HG03520 (cell line): ENCODE measurements around the gene ATG10.
"Not testable (repeated sequence)": the region's sequence is repeated elsewhere in the genome, so short reads cannot be mapped to it uniquely, and the experiment has no call there.

Experiments used
- ATAC-seq: cut with Tn5 transposase; IDR thresholded peaks from one replicate; pipeline ENCODE4 v1.9.1; 2021; ENCODE audit warnings: mild to moderate bottlenecking, moderate library complexity; ENCODE audit not compliant: unreplicated experiment

Gene ATG10

DNA sequence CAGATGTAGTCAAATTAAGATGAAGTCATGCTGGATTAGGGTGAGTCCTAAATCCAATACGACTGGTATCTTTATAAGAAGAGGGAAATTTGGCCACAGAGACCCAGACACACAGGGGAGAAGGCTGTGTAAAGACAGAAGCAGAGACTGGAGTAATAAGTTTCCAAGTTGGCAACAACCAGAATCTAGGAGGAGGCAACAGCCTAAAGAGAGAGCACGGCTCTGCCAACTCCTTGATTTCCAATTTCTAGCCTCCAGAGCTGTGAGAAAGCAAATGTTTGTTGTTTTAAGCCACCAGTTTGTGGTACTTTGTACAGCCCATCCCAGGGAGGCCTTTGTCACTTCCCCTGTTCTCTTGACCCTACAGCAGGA, 74.4 kb downstream of the ATG10 start:
- no peak for ATAC-seq

DNA sequence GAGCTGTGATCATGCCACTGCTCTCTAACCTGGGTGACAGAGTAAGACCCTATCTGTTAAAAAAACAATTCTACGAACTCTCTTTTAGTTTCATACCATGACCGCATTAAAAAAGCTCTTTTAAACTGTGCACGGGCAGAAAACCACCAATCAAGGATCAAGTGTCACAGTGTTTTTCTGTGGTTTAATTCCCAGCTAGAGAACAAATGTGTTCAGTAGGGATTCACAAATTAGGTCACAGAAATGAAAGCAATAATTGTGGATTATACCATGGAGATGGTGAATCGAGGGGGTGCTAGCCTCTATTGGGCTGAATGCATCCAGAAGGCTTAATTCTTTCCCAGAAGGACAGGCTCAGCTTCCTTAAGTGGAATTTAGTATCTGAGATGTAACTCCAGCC, 79.1 kb downstream of the ATG10 start:
- ATAC-seq, result no peak

- ATAC-seq, result no peak
Observed at GRCh38 chr5:82054004-82054710, 82.3 kb downstream of the ATG10 start.

DNA sequence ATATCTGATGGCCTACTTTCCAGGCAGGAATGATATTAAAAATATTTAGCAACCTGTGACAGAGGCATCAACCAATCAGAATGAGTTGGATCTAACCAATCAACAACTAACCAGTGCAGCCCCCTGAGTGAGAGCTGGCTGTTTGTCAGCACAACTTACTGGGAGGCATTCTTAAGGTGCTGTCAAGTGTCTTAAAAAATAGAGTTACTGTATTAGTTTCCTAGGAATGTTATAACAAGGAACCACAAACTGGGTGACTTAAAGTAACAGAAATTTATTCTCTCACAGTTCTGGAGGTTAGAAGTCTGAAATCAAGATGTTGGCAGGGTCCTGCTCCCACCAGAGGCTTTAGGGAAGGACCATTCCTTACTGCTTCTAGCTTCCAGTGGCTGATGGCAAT, 85.2 kb downstream of the ATG10 start:
- ATAC-seq, result no peak

DNA sequence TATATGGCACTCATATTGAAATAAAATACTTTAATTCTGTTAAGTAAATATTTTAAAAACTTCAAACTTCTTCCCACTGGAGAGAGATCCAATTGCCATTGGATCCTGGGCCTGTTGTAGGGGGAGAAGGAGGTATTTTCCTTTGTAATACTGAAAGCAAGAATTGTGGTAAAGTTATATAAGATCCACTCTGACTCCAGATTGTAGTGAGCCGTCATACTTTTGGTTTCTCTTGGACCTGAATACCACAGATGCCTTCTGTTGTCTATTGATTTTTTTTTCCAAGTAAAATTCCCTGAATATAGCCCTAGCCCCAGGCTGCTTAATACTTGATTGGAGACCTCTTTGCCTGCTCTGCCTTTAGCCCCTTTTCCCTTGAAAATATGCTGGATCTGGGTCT, 86.9 kb downstream of the ATG10 start:
- ATAC-seq, result no peak

- ATAC-seq, result no peak
Observed at GRCh38 chr5:82066791-82067190, 95.0 kb downstream of the ATG10 start.

DNA sequence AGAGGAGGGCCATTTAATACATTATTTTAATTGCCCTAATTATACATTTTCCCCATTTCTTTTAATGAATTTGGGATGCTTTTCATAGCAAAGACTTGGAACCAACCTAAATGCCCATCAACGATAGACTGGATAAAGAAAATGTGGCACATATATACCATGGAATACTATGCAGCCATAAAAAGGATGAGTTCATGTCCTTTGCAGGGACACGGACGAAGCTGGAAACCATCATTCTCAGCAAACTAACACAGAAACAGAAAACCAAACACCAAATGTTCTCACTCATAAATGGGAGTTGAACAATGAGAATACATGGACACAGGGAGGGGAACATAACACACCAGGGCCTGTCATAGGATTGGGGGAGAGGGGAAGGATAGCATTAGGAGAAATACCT, 96.2 kb downstream of the ATG10 start:
- ATAC-seq, result not testable (repeated sequence)

GRCh38 chr5:82068723-82069122, 96.9 kb downstream of the ATG10 start:
- no peak for ATAC-seq

DNA sequence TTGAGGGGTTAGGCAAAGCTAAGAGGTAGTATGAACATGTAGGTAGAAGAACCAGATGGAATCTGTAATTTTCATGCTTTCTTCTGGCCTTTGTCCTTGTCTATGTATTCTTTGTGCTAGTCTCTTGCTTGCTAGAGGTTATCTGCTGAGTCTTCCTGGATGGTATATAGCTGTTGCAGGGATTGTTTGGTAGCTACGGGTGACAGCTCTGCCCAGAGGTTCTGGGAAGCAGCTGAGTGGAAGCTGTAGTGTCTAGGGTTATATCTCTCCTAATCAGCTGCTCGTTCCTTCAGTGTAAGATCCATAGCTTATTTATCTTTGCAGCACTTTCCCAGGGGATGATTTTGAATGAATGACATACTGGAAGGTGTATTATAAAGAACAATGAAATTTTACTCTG, 100.3 kb downstream of the ATG10 start:
- ATAC-seq, result no peak

- ATAC-seq, result no peak
Observed at GRCh38 chr5:82073179-82073578, 101.4 kb downstream of the ATG10 start.

DNA sequence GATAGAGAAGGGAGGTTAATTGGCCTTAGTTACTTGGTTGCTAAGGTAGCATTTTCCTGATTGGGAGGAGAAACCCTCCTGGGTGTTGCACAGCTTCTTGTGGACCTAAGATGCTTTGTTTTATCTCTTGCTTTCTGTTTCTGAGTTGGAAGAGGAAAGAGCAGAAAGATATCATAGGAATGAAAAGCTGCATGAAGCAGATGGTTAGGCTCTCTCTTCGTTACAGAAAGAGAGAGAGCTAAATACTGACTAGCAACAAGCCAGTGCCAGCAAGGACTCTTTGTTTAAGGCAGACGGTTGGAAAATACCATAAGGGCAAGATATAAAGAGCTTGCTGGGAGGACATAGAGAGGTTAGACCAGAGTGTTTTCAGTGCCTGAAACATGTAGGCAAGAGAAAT, 103.1 kb downstream of the ATG10 start:
- no peak for ATAC-seq

DNA sequence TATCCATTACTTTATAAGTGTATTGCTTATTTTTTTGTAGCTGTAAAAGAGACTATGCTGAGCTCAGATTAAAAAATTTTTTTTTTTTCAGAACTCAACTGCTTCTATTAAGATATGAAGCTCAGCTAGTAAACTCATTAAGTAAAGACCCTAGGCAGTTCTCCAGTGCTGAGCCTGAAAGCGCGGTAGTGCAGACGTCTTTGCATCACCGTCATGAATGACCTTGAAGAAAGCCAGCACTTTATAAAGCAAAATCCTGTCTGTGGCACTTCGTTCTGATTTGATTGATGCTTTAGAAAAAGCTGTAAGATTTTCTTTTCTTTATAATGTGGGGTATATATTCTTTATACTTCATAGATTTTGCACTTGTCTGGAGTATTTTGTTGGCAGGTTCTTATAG, 105.7 kb downstream of the ATG10 start:
- no peak for ATAC-seq

DNA sequence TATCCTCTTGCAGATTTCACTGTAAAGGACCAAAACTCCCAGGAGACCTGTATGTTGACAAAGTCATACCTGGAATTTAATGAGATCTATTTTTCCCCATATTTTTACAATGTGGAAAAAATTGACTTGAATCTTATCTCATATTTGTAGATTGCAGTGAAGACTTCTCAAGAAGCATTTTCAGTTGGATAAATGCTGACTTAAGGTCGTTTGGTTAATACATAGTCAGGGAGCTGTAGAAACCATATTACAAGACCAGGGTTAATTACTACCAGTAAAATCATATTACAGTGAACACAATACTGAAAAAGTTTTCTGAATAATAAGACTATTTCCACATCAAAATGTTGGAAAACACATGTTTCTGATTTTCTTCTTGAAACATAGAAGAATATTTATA, 119.8 kb downstream of the ATG10 start:
- ATAC-seq, result no peak

GRCh38 chr5:82095536-82095935, 123.7 kb downstream of the ATG10 start:
- no peak for ATAC-seq

GRCh38 chr5:82096249-82096648, 124.4 kb downstream of the ATG10 start:
- no peak for ATAC-seq

DNA sequence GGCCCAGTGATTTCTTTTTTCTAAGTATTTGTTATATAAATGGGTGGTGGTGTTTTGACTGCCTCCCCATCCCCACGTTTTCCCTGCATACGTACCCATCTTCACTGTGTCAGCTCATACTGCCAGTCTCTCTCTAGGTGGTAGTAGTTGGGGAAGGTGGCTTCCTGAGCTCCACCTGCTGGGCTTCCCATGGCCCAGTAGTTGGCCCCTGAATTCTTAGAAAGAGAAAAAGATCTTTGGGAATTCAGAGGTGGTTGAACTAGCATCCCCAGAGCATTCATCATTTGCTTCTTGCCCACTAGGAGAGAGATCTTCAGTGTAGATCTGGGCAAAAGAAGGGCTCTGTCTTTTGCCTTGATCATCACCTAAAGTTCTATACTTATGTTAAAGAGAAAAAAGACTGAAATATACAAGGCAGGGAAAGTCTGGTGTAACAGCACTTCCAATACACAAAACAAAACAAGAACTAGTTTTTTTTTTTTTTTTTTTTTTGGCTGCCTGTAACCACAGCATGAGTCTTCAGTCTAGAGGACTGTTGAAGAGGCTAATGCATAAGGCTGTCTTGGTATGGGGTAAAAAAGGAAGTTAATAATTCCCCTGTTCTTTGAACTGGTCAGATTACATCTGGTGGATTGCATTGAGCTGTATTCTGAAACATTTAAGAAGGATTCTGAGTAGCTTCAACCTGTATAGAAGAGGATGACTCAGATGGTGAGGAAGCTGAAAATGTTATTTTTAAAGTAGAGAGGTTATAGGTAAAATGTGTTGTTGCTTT, 128.7 kb downstream of the ATG10 start:
- peak; percentile 96 for ATAC-seq

- no peak for ATAC-seq
Observed at GRCh38 chr5:82104872-82105271, 133.0 kb downstream of the ATG10 start.

DNA sequence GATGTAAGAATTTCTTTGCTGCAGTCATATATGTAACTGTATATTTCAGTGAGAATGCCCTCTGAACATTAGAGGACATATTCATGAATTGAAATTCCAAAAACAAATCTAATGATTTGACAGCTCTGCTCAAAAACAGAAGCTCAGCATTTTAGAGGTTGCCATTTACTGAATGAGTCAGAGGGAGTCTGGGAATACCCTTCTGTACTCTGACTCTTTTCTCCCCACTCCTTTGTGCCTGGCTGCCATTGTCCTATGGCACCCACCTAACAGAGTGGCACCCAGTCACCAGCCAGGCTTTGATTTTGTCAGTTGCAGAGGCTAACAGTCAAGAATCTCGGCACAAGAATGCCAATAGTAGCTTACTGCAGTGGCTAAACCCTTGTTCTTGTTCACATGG, 133.6 kb downstream of the ATG10 start:
- no peak for ATAC-seq

DNA sequence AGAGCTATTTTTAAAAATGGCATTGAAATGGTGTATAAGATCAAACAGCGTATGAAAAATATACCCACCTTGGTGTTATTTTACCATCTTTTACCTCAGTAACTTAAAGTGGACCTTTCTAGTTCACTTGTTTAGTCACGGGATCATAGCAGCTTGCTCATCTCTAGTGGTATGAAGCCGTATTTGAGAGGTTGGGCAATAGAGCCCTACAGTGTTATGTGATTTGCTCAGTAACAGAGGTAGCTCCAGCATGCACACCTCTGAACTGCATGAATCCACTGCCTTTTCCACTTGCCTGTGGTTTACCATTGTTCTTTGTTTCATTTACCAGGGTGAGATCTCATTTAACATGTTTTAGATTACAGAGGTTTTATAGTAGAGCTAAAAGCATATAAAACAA, 134.4 kb downstream of the ATG10 start:
- ATAC-seq, result no peak

DNA sequence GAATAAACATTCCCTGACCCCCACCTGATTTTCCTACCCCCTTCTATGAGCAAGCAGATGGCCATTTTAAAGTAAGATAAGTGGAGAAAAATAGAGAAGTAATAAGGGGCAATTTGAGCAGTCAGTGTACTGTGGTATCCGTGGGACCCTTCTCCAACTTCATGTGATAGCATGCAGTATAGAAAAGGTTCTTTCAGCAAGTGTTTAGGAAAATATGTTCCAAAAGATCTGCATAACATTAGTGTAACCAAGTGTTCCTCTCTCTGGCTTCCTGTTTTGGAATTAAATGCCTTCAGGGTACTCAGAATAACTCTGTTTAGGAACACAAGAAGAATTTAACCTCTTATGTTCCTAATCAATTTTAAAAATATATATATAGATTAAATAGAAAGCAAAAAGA, 134.9 kb downstream of the ATG10 start:
- ATAC-seq, result no peak

DNA sequence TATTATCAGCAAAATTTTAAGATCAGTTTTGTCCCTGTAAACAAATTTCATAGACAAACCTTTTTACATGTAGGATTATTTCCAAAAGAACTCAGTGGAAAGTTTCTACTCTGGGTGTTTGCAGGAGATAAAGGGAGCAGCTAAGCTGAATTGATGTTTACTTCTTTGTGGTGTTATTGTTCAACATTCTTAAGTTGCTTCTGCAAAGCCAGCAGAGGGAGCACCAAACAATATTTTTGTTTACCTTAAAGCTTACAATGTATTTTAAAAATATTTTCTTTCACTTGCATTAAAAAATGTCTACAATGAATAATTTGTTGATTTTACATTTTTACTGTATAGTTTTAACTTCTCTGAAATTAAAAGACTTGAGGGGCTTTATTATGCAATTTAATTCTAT, 135.4 kb downstream of the ATG10 start:
- ATAC-seq, result no peak

GRCh38 chr5:82109013-82109412, 137.2 kb downstream of the ATG10 start:
- ATAC-seq, result no peak

GRCh38 chr5:82109915-82110314, 138.1 kb downstream of the ATG10 start:
- ATAC-seq, result not testable (repeated sequence)
